ENCODE results near the gene BZW2.
A peak's percentile ranks its signal among the peaks of the same experiment; 100 is the strongest.

The BZW2 gene

GRCh38 chr7:16732828-16733227 lies 86.8 kb downstream of the BZW2 start:
- TF ChIP-seq CTCF (IDR thresholded peaks at IDR 0.05; ENCODE audit: unreplicated experiment in 3 of 3) = no peak
- Mint-ChIP-seq H3K4me1 (no peaks in the 10 kb centered on the region), H3K9me3 (no peaks in the 10 kb centered on the region), H3K27me3 (ENCODE audit: low read depth) (peaks cover 3% of the 10 kb centered on the region), H3K4me3 (no peak overlapping the region), H3K27ac (no peak overlapping the region), H3K36me3 (ENCODE audit: low read depth) (no peaks in the 10 kb centered on the region)

- H3K27ac Mint-ChIP-seq = no peak overlapping the region
- H3K9me3 Mint-ChIP-seq = no peaks in the 10 kb centered on the region
- H3K27me3 Mint-ChIP-seq (ENCODE audit: low read depth) = peaks cover 9% of the 10 kb centered on the region
- H3K4me3 Mint-ChIP-seq = no peak overlapping the region
- TF ChIP-seq CTCF (IDR thresholded peaks at IDR 0.05; ENCODE audit: unreplicated experiment in 3 of 3) = no peak
- no peaks in the 10 kb centered on the region for H3K36me3 Mint-ChIP-seq (ENCODE audit: low read depth)
- H3K4me1 Mint-ChIP-seq = no peaks in the 10 kb centered on the region
Observed at GRCh38 chr7:16734148-16734726, 88.3 kb downstream of the BZW2 start.

- no peaks in the 10 kb centered on the region for H3K9me3 Mint-ChIP-seq
- H3K36me3 Mint-ChIP-seq (ENCODE audit: low read depth) = no peaks in the 10 kb centered on the region
- H3K27ac Mint-ChIP-seq = no peak overlapping the region
- H3K4me3 Mint-ChIP-seq = no peak overlapping the region
- H3K4me1 Mint-ChIP-seq = peaks cover 4% of the 10 kb centered on the region
- TF ChIP-seq CTCF (IDR thresholded peaks at IDR 0.05; ENCODE audit: unreplicated experiment in 3 of 3) = no peak
- peaks cover 9% of the 10 kb centered on the region for H3K27me3 Mint-ChIP-seq (ENCODE audit: low read depth)
Observed at GRCh38 chr7:16735020-16735419, 89.0 kb downstream of the BZW2 start.

- Mint-ChIP-seq H3K27me3 (ENCODE audit: low read depth) (peaks cover 9% of the 10 kb centered on the region), H3K36me3 (ENCODE audit: low read depth) (no peaks in the 10 kb centered on the region), H3K4me1 (peaks cover 12% of the 10 kb centered on the region), H3K4me3 (no peak overlapping the region), H3K27ac (peak overlapping the region in 1 of 3 experiments; percentile 18), H3K9me3 (no peaks in the 10 kb centered on the region)
- TF ChIP-seq CTCF (IDR thresholded peaks at IDR 0.05; ENCODE audit: unreplicated experiment in 3 of 3) = no peak
Observed at GRCh38 chr7:16738011-16738688, 92.2 kb downstream of the BZW2 start.

- no peaks in the 10 kb centered on the region for H3K9me3 Mint-ChIP-seq
- no peak for TF ChIP-seq CTCF (IDR thresholded peaks at IDR 0.05; ENCODE audit: unreplicated experiment in 3 of 3)
- H3K27me3 Mint-ChIP-seq (ENCODE audit: low read depth) = peaks cover 17% of the 10 kb centered on the region
- peak overlapping the region; percentile 45 to 79 (median 67) for H3K27ac Mint-ChIP-seq
- peaks cover 12% of the 10 kb centered on the region for H3K4me1 Mint-ChIP-seq
- H3K36me3 Mint-ChIP-seq (ENCODE audit: low read depth) = no peaks in the 10 kb centered on the region
- H3K4me3 Mint-ChIP-seq = no peak overlapping the region
Observed at GRCh38 chr7:16739863-16740622, 94.1 kb downstream of the BZW2 start.
